ENCODE results near the gene OR10H2. TPM values are rescaled to one million over a fixed set of nuclear protein-coding genes. Genes with fewer than 3 reads are reported as not detected.
A peak's percentile ranks its signal among the peaks of the same experiment; 100 is the strongest.

The OR10H2 gene
- total RNA-seq, 1 experiment from 2014 or later, result not detected

- H3K36me3 ChIP-seq (ENCODE audit: control insufficient read depth, insufficient read depth, low read length), result no peaks in the 10 kb centered on the region
- in situ Hi-C loops (cut with HindIII; ENCODE audit: low pct_unique_long_range_greater_than_20kb, low sequenced_read_pairs), result no loop called here
- intact Hi-C loops (cut with micrococcal nuclease; ENCODE audit: unreplicated experiment), result no loop called here
- H3K27me3 ChIP-seq (ENCODE audit: control insufficient read depth, insufficient read depth, low read length), result no peaks in the 10 kb centered on the region
- no peak for ATAC-seq
- TF ChIP-seq POLR2AphosphoS5 (IDR thresholded peaks at IDR 0.05; ENCODE audit: low read depth, low read length), result no peak
- TF ChIP-seq REST (IDR thresholded peaks at IDR 0.05; ENCODE audit: insufficient read depth in 1 of 2, low read depth in 2 of 2, low read length in 1 of 2), result peak; percentile 77 to 84
- H3K4me1 ChIP-seq (ENCODE audit: control insufficient read depth, insufficient read depth, low read length), result no peaks in the 10 kb centered on the region
- no peak for DNase-seq (ENCODE audit: low read depth, low spot score)
- no peak overlapping the region for H3K27ac ChIP-seq (ENCODE audit: low read length)
- H3K9me3 ChIP-seq (ENCODE audit: control insufficient read depth, insufficient read depth, low read depth, low read length), result no peaks in the 10 kb centered on the region
- POLR2A ChIA-PET, result no interaction called here
- no TSS peak for BruUV-seq (replicated peaks)
- no peak overlapping the region for H3K4me3 ChIP-seq (ENCODE audit: low read depth in 2 of 2, low read length in 2 of 2)
- CTCF ChIA-PET, result no interaction called here
Measured at GRCh38 chr19:15684828-15685227, 43.0 kb upstream of the OR10H2 start.

GRCh38 chr19:15696654-15697194 is 31.1 kb upstream of the OR10H2 start:
- intact Hi-C loops (cut with micrococcal nuclease; ENCODE audit: unreplicated experiment) (no loop called here), in situ Hi-C loops (cut with HindIII; ENCODE audit: low pct_unique_long_range_greater_than_20kb, low sequenced_read_pairs) (no loop called here)
- Histone ChIP-seq H3K27me3 (ENCODE audit: control insufficient read depth, insufficient read depth, low read length) (no peaks in the 10 kb centered on the region), H3K27ac (ENCODE audit: low read length) (no peak overlapping the region), H3K4me1 (ENCODE audit: control insufficient read depth, insufficient read depth, low read length) (no peaks in the 10 kb centered on the region), H3K9me3 (ENCODE audit: control insufficient read depth, insufficient read depth, low read depth, low read length) (no peaks in the 10 kb centered on the region), H3K36me3 (ENCODE audit: control insufficient read depth, insufficient read depth, low read length) (no peaks in the 10 kb centered on the region), H3K4me3 (ENCODE audit: low read depth in 2 of 2, low read length in 2 of 2) (no peak overlapping the region)
- ATAC-seq (no peak), DNase-seq (ENCODE audit: low read depth, low spot score) (no peak)
- ChIA-PET CTCF (interaction anchor here (0.7 kb wide), 1 partner anchor 349 kb away, joined by 6 read pairs; no protein-coding TSS in a partner anchor), POLR2A (no interaction called here)
- BruUV-seq (replicated peaks), result no TSS peak
- TF ChIP-seq REST (IDR thresholded peaks at IDR 0.05; ENCODE audit: insufficient read depth in 1 of 2, low read depth in 2 of 2, low read length in 1 of 2) (no peak), SIN3A (IDR thresholded peaks at IDR 0.05; ENCODE audit: borderline replicate concordance, insufficient read depth, low read depth, low read length) (no peak), POLR2AphosphoS5 (IDR thresholded peaks at IDR 0.05; ENCODE audit: low read depth, low read length) (no peak), TCF7L2 (IDR thresholded peaks at IDR 0.05; ENCODE audit: low read depth, low read length) (no peak), CTCF (IDR thresholded peaks at IDR 0.05) (no peak)
